Sigmoid colon (tissue), 4 donors: ENCODE results near the gene NISCH.

ENCODE experiments used
- CTCF ChIP-seq, 4 experiments: fragments of 450-650 bp in 3 of 4; fragments of 200-600 bp in 1 of 4; IDR thresholded peaks; one replicate each; pipeline ENCODE4 v1.5.1; 2016 to 2019; ENCODE audit warnings: antibody characterized with exemption in 4 of 4, mild to moderate bottlenecking in 3 of 4, moderate library complexity in 2 of 4
- EP300 ChIP-seq, 4 donors: sonication (generic); formaldehyde crosslinking; IDR thresholded peaks; one replicate each; pipeline ENCODE4 v1.6.1; 2017; ENCODE audit warnings: antibody characterized with exemption in 4 of 4
- POLR2A ChIP-seq, 2 donors: fragments of 450-650 bp; IDR thresholded peaks; one replicate each; pipeline ENCODE4 v1.6.1; 2016; ENCODE audit warnings: antibody characterized with exemption in 2 of 2, mild to moderate bottlenecking in 2 of 2, moderate library complexity in 2 of 2
- POLR2AphosphoS5 ChIP-seq, 4 donors: sonication (generic); formaldehyde crosslinking; IDR thresholded peaks; one replicate each; pipeline ENCODE4 v1.6.1; 2017; ENCODE audit warnings: antibody characterized with exemption in 4 of 4

GRCh38 chr3:52512727-52513126 is 57.3 kb downstream of the NISCH start:
- TF ChIP-seq CTCF (IDR thresholded peaks at IDR 0.05) (no peak), POLR2A (IDR thresholded peaks at IDR 0.05) (no peak), POLR2AphosphoS5 (IDR thresholded peaks at IDR 0.05) (no peak), EP300 (IDR thresholded peaks at IDR 0.05) (no peak)
